ENCODE data around the gene TMEM179B.
"Not testable (repeated sequence)": the region's sequence is repeated elsewhere in the genome, so short reads cannot be mapped to it uniquely, and the experiment has no call there.

TMEM179B gene

GRCh38 chr11:62791501-62792201 lies 4.4 kb downstream of the TMEM179B start, which contains the start of gene TMEM223:
TSS of gene TMEM223 (minus strand) at chr11:62792006. CDS start at chr11:62791994, 12 bp downstream.
- DNase-seq = peak; percentile 93 to 94

DNA sequence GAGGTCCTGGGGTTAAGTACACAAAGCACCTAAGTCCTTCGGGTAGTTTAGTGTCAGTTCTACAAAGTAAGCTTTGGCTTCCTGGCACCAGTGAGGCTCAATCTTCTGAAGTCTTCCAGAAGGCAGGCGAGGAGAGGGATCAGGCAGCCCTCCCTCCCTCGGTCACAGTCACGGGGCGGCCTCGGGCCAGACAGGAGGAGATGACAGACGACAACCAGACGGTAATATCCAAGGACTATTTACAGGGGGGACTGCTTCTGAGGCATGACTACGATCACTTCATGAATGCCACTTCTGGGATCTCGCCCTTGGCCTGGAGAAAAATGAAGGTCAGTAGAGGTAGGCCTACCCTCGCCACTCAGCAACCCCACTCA lies 5.0 kb downstream of the TMEM179B start:
- peak in 1 of 2 experiments; percentile 34 for DNase-seq

DNA sequence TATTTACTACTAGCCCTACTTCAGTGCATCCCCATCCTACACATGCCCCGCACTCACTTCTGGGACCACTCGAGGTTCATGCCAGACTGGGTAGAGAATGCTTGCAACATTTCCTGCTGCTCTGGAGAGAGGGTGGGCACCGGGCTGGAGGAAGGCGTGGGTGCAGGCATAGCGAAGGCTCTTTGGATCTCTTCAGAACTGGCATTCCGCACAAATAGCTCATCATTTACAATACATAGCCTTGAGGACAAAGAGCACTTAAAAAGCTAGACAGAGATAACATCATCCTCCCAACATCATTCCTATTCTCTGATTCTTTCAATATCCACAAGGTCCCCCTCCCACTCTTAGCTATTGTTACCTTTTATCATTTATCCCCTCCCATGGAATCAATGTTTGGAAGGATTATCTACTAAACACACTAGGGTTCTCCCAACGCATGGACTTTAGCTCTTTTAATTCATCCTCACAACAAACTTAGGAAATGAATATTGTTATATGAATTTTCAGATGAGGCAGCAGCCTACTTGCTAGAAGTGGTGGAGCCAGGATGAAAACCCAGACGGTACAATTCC lies 7.1 kb downstream of the TMEM179B start:
- DNase-seq = no peak

- no peak for DNase-seq
Measured at GRCh38 chr11:62796281-62796680, 9.1 kb downstream of the TMEM179B start.

DNA sequence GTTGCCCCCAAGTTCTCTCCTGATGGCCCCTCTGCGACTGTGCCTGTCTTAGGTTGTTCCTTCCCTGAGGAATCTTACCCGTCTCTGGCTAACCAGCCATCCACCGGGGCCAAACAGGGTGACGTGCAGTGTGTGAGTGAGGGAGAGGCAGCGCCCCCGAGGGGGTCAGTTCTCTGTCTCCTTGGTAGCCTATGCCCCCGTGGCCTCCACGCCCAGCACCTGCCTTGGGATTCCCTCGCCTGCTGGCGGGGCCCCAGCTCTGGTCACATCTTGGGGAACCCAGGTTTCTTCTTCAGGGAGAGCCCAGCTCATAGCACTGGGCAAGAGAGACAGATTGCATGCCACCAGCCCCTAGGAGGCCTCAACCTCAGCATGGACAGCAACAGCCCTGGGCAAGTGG lies 12.3 kb downstream of the TMEM179B start:
- no peak for DNase-seq

DNA sequence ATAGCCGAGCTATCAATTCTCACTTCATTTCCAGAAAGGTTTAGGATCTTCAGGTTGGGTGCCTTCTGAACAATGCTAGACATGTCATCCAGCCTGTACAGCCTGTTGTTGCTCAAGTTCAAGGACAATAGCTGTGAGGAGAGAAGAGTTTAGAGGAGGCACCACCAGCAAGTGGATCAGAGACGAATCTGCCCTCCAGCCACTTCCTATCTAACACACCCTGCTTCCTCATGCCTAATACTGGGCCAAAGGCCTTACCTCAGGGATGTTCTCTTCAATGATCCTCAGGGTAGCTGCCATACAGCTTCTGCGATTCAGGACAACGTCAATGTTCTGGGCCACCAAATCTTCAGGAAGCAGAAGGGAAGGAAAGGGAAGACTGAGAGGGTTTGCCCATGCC lies 13.9 kb downstream of the TMEM179B start:
- DNase-seq = no peak

DNA sequence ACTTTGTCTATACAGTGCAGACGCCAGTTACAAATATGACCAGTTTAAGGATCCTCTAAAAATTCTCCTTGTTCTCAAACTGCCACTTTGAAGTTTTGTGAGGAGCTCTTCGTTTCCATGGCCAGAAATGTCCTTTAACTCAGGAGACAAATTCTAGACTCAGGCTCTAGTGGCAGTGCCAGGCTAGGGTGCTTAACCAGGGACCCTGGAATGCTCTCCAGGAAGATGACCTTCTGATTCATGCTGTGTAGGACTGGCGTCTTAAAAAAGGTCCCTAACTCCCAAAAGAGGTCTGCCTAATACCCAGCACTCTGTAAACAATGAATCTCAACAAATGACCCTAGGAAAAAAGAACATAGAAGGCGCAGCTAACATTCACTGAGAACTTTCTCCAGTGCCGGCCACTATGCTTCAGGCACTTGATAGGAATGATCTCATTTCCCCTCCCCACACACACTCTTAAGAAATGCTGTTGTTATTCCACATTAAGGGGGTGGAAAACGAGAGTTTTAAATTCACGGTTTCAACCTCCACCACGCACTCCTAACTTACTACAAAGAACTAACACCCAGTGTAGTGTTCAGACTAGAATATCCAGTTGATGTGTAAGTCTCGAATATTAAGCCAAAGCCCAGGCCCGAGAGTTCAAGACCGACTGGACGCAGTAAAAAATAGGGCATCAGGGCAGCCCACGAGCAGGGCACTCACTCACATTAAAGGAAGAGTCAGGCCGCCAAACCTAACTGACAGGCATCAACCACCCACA lies 17.3 kb downstream of the TMEM179B start:
- peak in 1 of 2 experiments; percentile 37 for DNase-seq

GRCh38 chr11:62805076-62805892 lies 18.1 kb downstream of the TMEM179B start, which contains the start of gene NXF1:
TSS of gene NXF1 (minus strand) at chr11:62805440. CDS start at chr11:62805356, 84 bp downstream.
- peak; percentile 95 for DNase-seq

DNA sequence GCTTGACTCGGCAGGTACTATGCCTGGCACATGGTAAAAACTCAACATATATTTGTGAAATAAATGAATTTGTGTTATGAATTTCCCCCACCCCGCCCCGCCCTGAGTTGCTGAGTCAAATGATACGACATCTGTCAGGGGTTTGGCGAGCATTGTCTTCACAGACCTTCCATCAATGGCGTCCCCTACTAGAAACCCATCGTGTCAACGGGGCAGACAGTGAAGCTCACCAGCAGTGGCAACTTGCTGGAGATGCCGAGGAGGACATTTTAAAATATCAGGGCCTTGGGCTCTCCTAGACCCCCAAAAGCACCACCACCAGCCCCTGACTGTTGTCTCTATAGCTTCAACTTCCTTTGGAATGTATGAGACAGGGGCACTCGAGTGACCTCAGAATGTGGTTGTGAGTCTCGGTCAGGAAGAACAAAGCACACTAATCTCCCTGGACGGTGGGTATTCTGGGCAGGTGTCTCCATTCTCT lies 18.8 kb downstream of the TMEM179B start:
- peak; percentile 33 to 45 for DNase-seq

DNA sequence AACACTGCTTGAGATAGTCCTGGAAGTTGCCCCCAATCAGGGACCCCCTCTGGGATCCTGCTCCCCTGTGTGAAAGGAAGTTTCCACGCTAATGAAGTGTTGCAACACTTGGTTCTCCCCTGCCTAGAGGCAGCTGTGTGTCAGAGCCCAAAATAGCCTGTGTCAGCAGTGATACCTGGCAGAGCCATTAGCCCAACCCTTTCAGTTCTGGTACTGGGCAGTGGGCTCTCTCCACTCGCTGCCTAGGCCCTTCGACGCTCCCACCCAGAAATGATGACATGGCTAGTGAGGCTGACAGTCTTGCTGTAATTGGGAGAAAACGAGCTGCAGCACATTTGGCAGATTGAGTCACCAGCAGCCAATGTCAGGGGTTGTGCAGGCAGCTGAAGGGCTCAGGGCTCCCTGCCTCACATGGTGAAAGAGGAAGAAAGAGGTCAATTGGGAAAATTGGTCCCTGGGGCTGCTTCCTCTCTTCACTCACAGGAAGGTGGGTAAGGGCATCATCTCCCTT lies 19.5 kb downstream of the TMEM179B start:
- DNase-seq = no peak

DNA sequence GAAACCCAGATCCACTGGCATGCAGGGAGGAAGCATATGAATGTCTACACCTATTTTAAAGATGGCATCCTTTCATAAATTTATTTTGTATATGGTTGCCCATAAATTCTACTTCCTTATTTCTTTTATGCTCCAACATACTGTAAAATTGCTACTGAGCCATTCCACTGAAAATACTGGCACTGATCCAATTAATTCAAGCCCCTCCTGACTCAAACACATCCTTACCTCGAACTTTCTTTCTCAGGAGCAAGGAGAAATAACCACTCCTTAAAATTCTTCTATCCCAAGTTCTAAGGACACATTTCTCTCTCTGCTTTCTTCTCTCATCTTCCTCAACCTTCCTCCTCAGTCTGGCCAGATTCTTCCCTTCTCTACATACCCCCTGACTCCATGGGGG lies 23.5 kb downstream of the TMEM179B start:
- DNase-seq = no peak

- DNase-seq = no peak
Measured at GRCh38 chr11:62811659-62812058, 24.5 kb downstream of the TMEM179B start.

DNA sequence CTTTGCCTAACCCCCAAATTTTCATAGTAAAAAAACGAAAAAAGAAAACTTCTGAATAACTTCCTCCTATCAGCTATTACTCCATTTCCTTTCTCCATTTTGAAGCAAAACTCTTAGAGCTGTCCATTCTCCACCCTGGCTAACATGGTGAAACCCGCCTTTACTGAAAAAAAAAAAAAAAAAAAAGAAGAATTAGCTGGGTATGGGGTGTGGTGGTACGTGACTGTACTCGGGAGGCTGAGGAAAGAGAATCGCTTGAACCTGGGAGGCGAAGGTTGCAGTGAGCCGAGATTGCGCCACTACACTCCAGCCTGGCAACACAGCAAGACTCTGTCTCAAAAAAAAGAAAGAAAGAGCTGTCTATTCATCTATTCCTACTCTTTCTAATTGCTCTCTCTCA lies 29.4 kb downstream of the TMEM179B start:
- DNase-seq = no peak

- DNase-seq = no peak
Measured at GRCh38 chr11:62817129-62817528, 29.9 kb downstream of the TMEM179B start.

DNA sequence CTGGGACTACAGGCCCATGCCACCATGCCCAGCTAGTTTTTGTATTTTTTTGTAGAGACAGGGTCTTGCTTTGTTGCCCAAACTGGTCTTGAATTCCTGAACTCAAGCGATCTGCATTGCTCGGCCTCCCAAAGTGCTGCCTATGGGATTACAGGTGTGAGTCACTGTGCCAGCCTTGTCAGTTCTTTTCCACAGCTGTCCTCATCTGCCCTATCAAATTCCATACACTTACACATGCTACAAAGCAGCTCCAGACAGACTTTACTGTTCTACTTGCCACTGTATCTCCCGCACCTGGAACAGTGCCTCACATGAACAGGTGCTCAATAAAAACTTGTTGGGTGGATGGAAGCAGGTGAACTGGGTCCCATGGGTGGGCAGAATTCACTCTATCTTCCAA lies 36.5 kb downstream of the TMEM179B start:
- no peak for DNase-seq

DNA sequence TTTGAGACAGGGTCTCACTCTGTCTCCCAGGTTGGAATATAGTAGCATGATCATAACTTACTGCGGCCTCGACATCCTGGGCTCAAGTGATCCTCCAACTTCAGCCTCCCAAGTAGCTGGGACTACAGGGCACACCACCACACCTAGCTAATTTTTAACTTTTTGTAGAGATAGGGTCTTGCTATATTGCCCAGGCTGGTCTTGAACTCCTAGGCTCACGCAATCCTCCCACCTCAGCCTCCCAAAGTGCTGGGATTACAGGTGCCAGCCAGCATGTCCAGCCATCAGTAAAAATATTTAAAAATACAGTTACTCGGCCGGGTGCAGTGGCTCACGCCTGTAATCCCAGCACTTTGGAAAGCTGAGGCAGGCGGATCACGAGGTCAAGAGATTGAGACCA lies 40.9 kb downstream of the TMEM179B start:
- DNase-seq = not testable (repeated sequence)

DNA sequence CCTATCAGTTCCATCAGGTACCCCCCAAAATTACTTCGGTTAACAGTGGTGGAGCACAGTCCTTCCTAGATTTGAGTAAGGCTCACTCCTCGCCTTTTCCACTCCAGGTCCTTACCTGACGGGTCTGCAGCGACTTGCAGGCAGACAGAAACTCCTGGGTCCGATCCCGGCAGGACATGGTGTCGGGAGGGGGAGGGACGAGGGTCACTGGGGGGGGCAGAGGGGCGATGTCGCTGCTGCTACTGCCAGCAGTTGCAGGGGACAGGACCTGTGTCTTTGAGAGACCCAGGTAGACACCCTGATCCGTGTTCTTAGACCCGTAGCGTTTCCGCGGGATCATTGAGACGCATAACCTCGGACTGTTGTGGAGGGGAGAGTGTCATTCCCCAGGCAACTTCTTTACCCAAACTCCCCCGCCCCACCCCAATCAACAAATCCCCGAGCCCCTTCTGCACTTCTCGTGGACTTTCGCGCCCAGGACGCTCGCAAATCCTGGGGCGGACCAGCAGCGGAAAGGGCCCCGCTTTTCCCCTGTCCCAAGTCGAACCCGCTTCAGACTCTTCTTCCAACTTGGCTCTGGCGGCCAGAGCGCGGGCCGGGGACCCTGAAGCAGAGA lies 43.8 kb downstream of the TMEM179B start:
- DNase-seq = no peak

DNA sequence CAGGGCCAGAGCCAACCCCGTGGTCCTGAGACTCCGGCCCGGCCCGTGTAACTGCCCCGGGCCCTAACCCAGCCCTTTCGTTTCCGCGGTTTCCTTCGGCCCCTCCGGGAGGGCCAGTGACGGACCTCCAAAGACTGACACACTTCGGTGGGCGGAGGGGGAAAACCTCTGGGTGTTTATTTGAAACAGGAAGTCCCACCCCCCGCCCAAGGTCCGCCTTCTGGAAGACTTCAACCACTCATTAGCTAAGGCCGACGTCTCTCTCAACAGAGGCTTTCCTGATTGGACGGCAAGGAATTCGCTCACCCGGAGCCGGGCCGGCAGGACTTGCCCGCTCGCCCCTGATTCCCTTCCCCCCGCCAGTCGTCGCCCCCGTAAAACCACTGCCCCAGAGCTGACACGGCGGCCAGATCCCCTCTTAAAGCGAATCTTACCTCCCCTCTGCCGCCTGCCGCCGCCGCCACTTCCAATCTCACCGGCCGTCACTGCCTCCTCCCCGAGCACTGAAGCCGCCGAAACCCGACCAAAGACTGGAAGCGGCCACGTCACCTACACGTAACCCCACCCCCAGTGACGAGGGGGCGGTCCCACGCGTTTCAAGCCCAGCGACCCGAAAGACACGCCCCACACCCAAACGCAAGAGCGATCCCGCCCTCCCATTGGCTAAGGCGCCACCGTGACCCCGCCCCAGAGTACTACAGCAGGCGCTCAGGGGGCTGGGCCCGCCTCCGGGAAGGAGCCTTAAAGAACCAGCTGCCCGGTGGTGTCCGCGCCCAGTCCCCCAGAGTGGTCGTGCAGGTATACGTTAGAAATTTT lies 44.5 kb downstream of the TMEM179B start, which contains the start of gene STX5:
Gene STX5 (minus strand): TSS at position 532 of the 816 bp plus-strand sequence. CDS start 808 bp downstream, outside the sequence.
- DNase-seq = peak; percentile 100

DNA sequence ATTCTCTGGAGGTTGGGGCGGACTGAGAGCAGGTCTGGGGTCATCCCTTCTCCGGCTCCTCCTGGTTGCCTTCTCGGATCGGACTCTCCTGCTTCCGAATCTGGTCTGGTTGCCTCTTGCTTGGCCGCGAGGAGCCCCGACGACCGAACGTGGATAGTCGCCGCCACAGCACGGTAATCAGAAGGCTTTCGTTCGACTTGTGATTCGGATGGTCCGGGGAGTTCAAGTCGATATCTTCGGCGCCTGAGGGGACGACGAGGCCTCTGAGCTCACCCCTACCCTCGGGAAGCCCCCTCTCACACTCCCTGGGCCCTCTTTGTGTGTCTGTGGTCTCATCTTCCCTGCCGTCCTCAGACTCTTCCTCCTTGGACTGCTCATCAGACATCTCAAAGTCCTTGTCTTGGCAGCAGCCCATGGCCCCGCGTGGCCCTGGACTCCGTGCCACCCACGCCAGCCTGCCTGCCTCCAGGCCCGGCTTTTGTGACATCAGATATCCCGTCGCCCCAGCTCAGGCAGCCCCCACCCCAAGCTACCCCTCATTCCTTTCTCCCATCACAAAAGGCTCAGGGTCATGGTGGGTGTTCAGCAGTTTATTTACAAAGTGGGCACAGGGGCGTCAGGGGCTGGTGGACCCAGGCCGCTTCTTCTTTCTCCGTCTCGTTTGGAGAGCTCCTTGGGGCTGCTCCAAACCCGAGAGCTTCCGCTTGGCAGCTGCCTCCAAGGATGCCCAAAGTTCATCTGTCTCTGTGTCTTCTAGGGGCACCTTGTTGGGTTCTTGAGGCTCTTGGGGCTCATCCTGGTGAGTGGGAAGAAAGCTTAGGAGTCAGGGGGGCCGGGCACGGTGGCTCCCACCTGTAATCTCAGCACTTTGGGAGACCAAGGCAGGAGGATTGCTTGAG lies 45.4 kb downstream of the TMEM179B start, which contains the start of gene TEX54:
Gene TEX54 (minus strand): TSS at position 506 of the 899 bp plus-strand sequence.
- DNase-seq = no peak

DNA sequence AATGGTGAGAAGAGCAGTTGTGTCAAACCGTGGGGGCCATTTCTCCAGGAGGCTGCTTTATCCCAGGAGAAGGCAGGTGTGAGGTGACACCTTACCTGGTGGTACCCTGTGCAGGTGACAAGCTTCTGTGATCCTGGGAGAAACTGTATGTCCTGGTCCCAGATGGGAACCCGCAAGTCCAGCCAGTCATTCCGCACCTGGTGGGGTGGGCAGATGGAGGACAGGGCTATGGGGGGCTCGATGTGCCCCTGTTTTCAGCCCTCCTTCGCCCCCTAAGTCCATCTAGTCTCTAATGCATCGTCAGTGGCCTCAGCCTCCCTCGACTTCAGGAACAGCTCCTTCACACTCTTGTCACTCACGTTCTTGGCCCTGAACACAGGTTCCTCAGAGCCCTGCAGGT lies 48.1 kb downstream of the TMEM179B start:
- no peak for DNase-seq
